ENCODE data around the gene LRRC74A. TPM values are rescaled to one million over a fixed set of nuclear protein-coding genes. Genes with fewer than 3 reads are reported as not detected.

Gene LRRC74A
- total RNA-seq, 1 donor from 2014 or later = not detected

Other genes starting within 250 kb of the LRRC74A start
- gene VASH1, start 64.9 kb upstream of the LRRC74A start, total RNA-seq = 10.5 TPM
- gene ANGEL1, start 13.5 kb upstream of the LRRC74A start, total RNA-seq = 10.3 TPM
- gene IRF2BPL, start 202.3 kb downstream of the LRRC74A start, total RNA-seq = 26.7 TPM

Data from skin of body (tissue), 1 donor.